ENCODE data around the gene KCNE3. TPM values are rescaled to one million over a fixed set of nuclear protein-coding genes. Genes with fewer than 3 reads are reported as not detected.

KCNE3 gene
- total and polyA plus RNA-seq, 9 of the 15 experiments (the other 6 are each of a cell fraction or from before 2014, with no cell fraction given), result 1.6 to 8.7 (median 6.2) TPM

- TF ChIP-seq E2F4 (CRISPR knock-in tag; IDR thresholded peaks at IDR 0.05; ENCODE audit: low read depth) (no peak), PCBP1 (IDR thresholded peaks at IDR 0.05; ENCODE audit: low read depth, low read length, poor library complexity, severe bottlenecking) (no peak), CBX2 (IDR thresholded peaks at IDR 0.05; ENCODE audit: insufficient read depth, low read length, poor library complexity, severe bottlenecking) (no peak), ASH1L (IDR thresholded peaks at IDR 0.05; ENCODE audit: borderline replicate concordance, low read depth, partially characterized antibody) (no peak), CCNT2 (IDR thresholded peaks at IDR 0.05; ENCODE audit: borderline replicate concordance, extremely low read depth, insufficient read length, low read depth, low read length) (no peak), SIN3B (IDR thresholded peaks at IDR 0.05; ENCODE audit: low read depth) (no peak), HDAC8 (tag; IDR thresholded peaks at IDR 0.05) (no peak), XRCC3 (IDR thresholded peaks at IDR 0.05) (no peak), CHCHD3 (CRISPR knock-in tag; IDR thresholded peaks at IDR 0.05) (no peak), FIP1L1 (IDR thresholded peaks at IDR 0.05; ENCODE audit: low read depth, low read length, poor library complexity, severe bottlenecking) (no peak), KAT8 (IDR thresholded peaks at IDR 0.05; ENCODE audit: low read depth) (no peak), POLR3G (IDR thresholded peaks at IDR 0.05; ENCODE audit: extremely low read depth, insufficient read length, insufficient replicate concordance) (no peak), ZNF668 (CRISPR knock-in tag; IDR thresholded peaks at IDR 0.05) (no peak), ETS1 (conservative IDR thresholded peaks at IDR 0.05; ENCODE audit: control insufficient read depth, low read depth, low read length) (no peak), PHF21A (IDR thresholded peaks at IDR 0.05; ENCODE audit: borderline replicate concordance, low read depth) (no peak), KLF6 (CRISPR knock-in tag; IDR thresholded peaks at IDR 0.05; ENCODE audit: borderline replicate concordance) (no peak), ZNF511 (CRISPR knock-in tag; IDR thresholded peaks at IDR 0.05) (no peak), STAG1 (CRISPR knock-in tag; IDR thresholded peaks at IDR 0.05; ENCODE audit: borderline replicate concordance) (no peak), ZNF124 (CRISPR knock-in tag; IDR thresholded peaks at IDR 0.05) (no peak), PPARD (CRISPR knock-in tag; IDR thresholded peaks at IDR 0.05) (no peak), SMARCA4 (IDR thresholded peaks at IDR 0.05) (peak; percentile 59; the same call in 1 of the 2 replicates), SMARCE1 (IDR thresholded peaks at IDR 0.05) (0 out of 2 replicates have a peak, but pooled peaks have one; percentile 21), ZKSCAN1 (IDR thresholded peaks at IDR 0.05; ENCODE audit: low read depth, low read length) (no peak), SRSF3 (IDR thresholded peaks at IDR 0.05; ENCODE audit: insufficient read depth, low read length) (no peak), CTCFL (IDR thresholded peaks at IDR 0.05; ENCODE audit: borderline replicate concordance, insufficient read depth, low read depth, low read length, poor library complexity, severe bottlenecking) (no peak)
Observed at GRCh38 chr11:74459584-74459983, 7.8 kb downstream of the KCNE3 start (continued).
